RWPE1 (cell line): ENCODE data around the gene TMEM205.
"Not testable (repeated sequence)": the region's sequence is repeated elsewhere in the genome, so short reads cannot be mapped to it uniquely, and the experiment has no call there.

Source experiments
- CTCF ChIA-PET: fragments of 350-600 bp; sonication (Branson Sonifier 250); formaldehyde crosslinking; extraction: SDS; loops from one replicate; lab custom pipeline; 2021; lab: Yijun Ruan, JAX
- POLR2A ChIA-PET: fragments of 400-600 bp; formaldehyde crosslinking; extraction: SDS; loops from one replicate; lab custom pipeline; 2020; ENCODE audit warnings: antibody characterized with exemption; ENCODE audit not compliant: low non-redundant PET; lab: Yijun Ruan, JAX
- DNase-seq: peaks from one replicate; pipeline ENCODE4 v3.0.0; 2012; ENCODE audit warnings: low spot score
- H3K27ac ChIP-seq: fragments of 450-650 bp; 2 replicates; pipeline ENCODE4 v1.5.1; 2017
- TF ChIP-seq, protein P1 (sequence below): fragments of 450-650 bp; conservative IDR thresholded peaks from 2 replicates; pipeline ENCODE4 v1.5.1; 2017; ENCODE audit warnings: low read depth, mild to moderate bottlenecking

TMEM205 gene

DNA sequence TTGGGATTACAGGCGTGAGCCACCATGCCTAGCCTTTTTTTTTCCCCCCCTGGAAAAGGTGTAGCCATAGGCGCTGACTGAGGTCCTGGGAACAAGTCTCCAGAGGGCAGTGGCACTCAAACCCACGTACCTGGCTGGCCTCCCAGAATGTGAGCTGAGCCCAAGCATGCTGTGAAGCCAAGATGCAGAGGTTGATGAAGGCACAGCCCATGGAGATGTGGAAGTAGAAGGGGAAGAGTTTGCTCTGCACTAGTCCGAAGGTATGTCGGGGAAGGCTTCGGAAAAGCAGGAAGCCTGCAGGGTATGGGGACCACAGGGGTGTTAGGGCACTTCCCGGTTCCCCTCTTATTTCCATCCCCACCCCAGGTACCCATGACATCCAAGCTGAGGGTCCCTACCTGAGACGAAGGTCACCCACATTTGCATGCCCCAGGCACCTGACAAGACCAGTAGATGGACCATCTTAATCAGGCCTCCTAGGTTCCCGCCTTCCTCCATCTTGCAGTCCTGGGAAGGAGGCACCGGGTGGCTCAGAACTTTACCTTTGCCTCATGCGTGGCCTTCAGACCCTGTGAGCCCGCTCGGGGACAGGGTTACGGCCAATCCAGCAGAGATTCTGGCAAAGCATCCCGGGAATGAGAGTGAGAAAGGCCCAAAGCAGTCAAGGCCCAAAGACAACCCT, 805 bp downstream of the TMEM205 start:
- no peak for DNase-seq
- H3K27ac ChIP-seq, result peak overlapping the region; percentile 88
- POLR2A ChIA-PET, result interaction anchor here (0.5 to 2.3 kb wide), 2 partner anchors 27 to 36 kb away, joined by 7 to 9 read pairs; no protein-coding TSS in a partner anchor
- CTCF ChIA-PET, result interaction anchor here (0.5 to 2.2 kb wide), 4 partner anchors 36 to 57 kb away, joined by 3 to 7 read pairs (median 4); no protein-coding TSS in a partner anchor
- TF ChIP-seq, protein P1, sequence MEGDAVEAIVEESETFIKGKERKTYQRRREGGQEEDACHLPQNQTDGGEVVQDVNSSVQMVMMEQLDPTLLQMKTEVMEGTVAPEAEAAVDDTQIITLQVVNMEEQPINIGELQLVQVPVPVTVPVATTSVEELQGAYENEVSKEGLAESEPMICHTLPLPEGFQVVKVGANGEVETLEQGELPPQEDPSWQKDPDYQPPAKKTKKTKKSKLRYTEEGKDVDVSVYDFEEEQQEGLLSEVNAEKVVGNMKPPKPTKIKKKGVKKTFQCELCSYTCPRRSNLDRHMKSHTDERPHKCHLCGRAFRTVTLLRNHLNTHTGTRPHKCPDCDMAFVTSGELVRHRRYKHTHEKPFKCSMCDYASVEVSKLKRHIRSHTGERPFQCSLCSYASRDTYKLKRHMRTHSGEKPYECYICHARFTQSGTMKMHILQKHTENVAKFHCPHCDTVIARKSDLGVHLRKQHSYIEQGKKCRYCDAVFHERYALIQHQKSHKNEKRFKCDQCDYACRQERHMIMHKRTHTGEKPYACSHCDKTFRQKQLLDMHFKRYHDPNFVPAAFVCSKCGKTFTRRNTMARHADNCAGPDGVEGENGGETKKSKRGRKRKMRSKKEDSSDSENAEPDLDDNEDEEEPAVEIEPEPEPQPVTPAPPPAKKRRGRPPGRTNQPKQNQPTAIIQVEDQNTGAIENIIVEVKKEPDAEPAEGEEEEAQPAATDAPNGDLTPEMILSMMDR, result no peak

DNA sequence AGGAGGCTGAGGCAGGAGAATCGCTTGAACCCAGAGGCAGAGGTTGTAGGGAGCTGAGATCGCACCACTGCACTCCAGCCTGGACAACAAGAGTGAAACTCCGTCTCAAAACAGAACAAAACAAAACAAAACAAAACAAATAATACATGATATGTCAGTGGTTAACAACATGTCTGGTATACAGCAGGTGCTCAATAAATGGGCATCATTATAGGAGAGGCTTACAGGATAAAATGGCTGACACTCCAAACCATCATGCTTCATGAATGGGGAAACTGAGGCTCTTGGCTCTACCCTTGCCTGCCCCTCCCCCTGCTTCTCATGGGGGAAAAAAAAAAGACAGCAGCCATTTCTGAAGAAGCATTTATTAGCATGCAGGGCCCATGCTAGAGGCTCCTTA, 3.6 kb downstream of the TMEM205 start:
- TF ChIP-seq, protein P1, result no peak
- ChIA-PET CTCF (interaction anchor here (0.5 to 0.6 kb wide), 2 partner anchors 89 to 147 kb away, joined by 3 to 4 read pairs; no protein-coding TSS in a partner anchor), POLR2A (no interaction called here)
- DNase-seq, result no peak
- peak overlapping the region; percentile 88 for H3K27ac ChIP-seq

DNA sequence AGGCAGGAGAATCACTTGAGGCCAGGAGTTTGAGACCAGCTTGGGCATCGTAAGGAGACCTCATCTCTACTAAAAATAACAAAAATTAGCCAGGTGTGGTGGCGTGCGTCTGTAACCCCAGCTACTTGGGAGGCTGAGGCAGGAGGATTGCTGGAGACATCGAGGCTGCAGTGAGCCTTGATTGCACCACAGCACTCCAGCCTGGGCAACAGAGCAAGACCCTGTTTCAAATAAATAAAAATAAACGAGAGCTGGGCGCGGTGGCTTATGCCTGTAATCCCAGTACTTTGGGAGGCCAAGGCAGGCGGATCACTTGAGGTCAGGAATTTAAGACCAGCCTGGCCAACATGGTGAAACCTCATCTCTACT, 6.0 kb downstream of the TMEM205 start:
- ChIA-PET CTCF (interaction anchor here (1.5 kb wide), 1 partner anchor 41 kb away, joined by 4 read pairs; no protein-coding TSS in a partner anchor), POLR2A (interaction anchor here (0.5 kb wide), 1 partner anchor 183 kb away, joined by 5 read pairs; no protein-coding TSS in a partner anchor)
- not testable (repeated sequence) for DNase-seq
- H3K27ac ChIP-seq, result peak overlapping the region; percentile 89

DNA sequence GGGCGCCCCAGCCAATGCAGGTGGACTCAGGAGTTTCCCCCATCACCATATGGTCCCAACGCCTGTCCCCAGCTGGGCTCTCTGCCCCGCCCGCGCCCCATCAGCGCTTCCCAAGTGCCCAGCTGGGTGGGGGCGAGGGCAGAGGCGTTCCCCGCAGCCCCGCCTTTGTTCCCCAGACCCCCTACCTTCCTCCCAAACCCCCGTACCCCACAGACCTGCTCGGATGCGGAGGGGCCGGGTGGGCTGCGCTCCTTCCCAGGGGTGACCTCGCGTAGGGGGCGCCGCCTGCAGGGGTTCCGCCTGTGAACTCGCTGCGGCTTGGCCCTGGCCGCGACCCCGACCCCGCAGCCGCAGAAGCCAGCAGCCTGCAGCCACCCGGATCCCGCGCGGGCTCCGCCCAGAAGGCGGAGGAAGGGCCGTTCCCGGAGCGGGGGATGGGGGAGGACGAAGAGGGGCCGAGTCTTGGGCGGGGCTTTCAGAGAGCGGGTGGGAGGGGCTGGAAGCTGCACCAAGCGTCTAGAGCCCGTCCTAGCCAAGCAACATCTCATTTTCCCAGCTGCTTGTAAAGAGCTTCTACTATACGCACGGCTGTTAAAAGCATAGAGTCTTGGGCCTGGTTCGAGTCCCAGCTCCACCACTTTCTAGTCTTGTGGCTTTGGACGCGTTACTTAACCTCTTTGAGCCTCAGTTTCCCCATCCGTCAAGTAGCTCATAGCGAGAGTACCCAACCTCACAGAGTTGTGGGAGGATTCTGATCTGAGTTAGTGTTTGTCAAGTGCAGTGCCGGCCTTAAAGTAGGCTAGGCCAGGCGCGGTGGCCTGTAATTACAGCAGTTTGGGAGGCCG, 6.6 kb downstream of the TMEM205 start, which contains the start of gene RAB3D:
RAB3D (minus strand) TSS at position 404 of the 845 bp plus-strand sequence. CDS start 2,258 bp downstream, outside the sequence.
- peak; percentile 96 for DNase-seq
- peak within 1 kb of the TSS; percentile 89 for H3K27ac ChIP-seq
- TF ChIP-seq, protein P1, result no peak
- ChIA-PET CTCF (interaction anchor here (1.5 kb wide), 1 partner anchor 42 kb away, joined by 4 read pairs; no protein-coding TSS in a partner anchor), POLR2A (interaction anchor here (0.5 kb wide), 1 partner anchor 183 kb away, joined by 5 read pairs; no protein-coding TSS in a partner anchor)

DNA sequence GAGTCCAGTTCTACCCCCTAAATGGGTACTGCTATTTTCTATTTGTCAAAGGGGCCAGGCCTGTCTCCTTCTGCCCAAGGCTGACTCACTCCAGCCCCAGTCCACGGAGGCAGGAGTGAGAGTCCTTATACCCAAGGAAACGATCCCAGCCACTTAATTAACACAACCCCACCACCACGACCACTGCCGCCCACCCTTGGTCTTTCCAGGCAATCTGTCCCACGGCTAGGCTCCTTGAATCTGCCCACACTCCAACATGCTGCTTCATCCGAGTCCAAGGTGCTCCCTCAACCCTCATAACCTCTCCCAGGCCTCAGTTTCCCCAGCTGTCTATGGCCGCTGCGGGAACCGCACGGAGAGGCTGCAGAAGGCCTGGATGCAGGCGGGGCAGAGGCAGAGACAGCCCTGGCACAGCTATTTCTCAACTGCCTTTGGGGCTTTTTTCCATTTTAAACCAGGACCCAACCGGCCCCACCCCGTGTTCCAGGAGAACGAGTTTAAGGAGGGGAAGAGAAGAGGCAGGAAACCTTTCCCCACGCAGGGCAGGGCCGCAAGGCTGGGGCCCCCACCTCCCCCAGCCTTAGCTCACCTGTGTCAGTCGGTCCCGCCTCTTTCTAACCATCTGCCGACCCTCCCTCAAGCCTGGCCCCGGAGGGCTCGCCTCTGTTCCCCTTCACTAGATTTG, 7.4 kb downstream of the TMEM205 start:
- peak overlapping the region; percentile 89 for H3K27ac ChIP-seq
- ChIA-PET POLR2A (interaction anchor here (0.6 kb wide), 1 partner anchor 157 kb away, joined by 3 read pairs; no protein-coding TSS in a partner anchor), CTCF (interaction anchor here (1.5 kb wide), 1 partner anchor 43 kb away, joined by 4 read pairs; no protein-coding TSS in a partner anchor)
- TF ChIP-seq, protein P1, result no peak
- peak; percentile 51 for DNase-seq

DNA sequence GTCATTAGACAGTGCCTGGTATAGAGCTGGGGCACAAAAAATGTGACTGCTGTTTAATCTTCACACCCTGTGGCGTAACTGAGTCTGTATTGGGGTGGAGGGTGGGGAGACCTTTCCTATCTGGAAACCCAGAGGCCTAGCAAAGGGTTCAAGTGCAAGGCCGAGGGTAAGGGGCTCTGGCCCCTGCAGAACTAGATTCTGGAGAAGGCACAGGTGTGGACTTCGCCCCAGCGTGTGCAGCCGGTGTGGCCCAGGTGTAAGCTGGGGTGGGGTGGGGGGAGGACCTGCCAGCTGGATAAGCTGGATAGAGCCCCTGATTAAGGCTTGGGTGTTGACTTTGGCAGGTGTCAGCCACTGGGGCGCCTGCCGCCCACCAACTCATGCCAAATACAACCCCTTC, 7.9 kb downstream of the TMEM205 start:
- CTCF ChIA-PET, result interaction anchor here (0.6 kb wide), 1 partner anchor 30 kb away, joined by 3 read pairs; no protein-coding TSS in a partner anchor
- POLR2A ChIA-PET, result interaction anchor here (0.5 to 0.6 kb wide), 2 partner anchors 16 to 156 kb away, joined by 3 read pairs; no protein-coding TSS in a partner anchor

More for the DNA sequence above, 7.9 kb downstream of the TMEM205 start:
- H3K27ac ChIP-seq, result peak overlapping the region; percentile 89
- no peak for DNase-seq
- TF ChIP-seq, protein P1, result no peak
